Activated CD4-positive, alpha-beta T cell treated with anti-CD3 and anti-CD28 coated beads, Interleukin-2, amount 50 U/mL, for 16 hours (primary cell): ENCODE measurements around the gene SRGAP3.

Experiments
- DNase-seq: peaks from one replicate; pipeline ENCODE4 v3.0.0-alpha.2; 2020

Gene SRGAP3

DNA sequence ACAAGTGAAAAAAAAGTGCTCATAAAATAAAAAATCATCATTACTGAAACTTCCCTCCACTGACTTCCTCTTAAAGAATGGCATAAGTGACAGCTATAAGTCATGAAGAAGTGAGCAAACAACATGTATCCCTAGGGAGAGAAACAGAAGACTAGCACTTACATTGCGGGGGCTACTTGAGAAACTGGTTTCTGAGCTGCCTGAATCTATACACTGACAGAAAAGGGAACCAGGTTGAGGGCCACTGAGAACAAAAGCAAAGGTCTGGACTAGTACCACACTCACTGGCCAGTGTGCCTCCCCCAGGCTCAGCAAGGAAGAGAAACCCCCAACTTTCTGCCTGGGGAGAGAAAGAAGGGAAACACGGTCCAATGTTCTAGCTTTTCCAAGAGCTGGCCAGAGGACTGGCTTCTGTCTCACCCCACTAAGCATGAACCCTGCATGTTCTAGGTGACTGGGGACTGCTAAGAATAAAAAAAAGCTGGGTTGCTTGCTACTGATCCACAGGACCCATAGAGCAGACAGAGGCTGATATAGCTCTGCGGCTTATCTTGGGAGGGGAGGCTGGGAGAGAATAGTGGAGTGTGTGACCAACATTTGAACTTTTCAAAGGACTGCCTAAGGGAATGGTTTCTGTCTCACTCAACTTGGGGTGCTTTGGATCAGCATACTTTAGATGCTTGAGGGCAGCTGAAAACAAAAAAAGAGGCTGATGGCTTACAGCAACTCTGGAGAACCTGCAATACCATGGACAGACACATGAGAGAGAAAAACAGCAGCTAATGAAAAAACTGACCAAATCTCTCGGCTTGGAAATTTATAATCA is 294.3 kb downstream of the SRGAP3 start:
- no peak for DNase-seq

DNA sequence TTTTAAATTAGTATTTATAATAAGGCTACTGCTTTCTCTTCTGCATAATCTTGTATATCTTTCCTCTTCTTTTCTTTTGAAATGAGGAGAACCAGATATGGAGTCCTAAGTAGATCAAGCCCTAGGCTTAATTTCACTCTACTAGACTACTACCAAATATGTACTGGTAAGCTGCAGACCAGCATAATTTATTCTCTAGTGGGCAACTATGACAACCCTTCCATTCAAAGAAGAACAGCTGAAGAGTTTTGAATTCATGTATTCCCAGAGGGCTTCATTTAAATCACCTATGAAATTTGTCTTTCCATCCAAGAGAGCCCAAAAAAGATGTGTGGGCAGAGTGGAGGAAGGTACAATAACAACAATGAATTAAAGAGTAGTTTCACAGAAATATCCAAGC is 296.1 kb downstream of the SRGAP3 start:
- DNase-seq: no peak

DNA sequence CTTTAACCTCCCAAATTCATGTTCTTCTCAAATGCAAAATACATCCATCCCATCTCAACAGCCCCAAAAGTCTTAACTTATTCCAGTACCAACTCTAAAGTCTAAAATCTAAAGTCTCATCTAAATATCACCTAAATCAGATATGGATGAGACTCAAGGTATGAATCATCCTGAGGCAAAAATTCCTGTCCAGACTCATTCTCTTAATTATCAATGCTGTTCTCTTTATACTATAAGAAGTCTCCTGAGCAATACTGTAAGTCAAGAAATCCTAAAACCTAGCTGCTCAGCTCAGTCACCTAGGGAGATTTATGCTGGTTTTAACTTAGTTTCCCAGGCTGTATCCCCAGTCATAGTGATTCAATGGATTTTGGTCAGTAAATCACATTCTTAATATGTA is 297.3 kb downstream of the SRGAP3 start:
- DNase-seq: no peak

DNA sequence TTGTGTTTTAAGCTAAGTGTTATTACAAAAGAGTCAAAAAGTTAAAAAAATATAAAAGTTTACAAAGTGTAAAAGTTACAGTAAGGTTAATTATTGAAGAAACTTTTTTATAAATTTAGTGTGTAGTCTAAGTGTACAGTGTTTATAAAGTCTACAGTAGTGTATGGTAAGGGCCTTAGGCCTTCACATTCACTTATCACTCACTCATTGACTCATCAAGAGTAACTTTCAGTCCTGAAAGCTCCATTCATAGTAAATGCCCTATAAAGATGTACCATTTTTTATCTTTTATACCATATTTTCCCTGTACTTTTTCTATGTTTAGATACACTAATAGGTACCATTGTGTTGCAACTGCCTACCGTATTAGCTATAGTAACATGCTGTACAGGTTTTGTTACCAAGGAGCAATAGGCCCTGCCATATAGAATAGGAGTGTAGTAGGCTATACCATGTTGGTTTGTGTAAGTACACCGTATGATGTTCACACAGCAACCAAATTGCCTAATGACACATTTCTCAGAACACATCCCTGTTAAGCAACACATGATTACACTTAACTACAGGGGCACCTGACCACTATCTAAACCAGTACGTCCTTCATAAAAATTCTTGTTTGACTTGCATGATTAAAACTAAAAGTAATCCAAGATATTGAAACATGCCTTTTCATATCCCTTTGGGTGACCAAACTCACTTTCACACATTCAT is 303.4 kb downstream of the SRGAP3 start:
- DNase-seq: no peak

DNA sequence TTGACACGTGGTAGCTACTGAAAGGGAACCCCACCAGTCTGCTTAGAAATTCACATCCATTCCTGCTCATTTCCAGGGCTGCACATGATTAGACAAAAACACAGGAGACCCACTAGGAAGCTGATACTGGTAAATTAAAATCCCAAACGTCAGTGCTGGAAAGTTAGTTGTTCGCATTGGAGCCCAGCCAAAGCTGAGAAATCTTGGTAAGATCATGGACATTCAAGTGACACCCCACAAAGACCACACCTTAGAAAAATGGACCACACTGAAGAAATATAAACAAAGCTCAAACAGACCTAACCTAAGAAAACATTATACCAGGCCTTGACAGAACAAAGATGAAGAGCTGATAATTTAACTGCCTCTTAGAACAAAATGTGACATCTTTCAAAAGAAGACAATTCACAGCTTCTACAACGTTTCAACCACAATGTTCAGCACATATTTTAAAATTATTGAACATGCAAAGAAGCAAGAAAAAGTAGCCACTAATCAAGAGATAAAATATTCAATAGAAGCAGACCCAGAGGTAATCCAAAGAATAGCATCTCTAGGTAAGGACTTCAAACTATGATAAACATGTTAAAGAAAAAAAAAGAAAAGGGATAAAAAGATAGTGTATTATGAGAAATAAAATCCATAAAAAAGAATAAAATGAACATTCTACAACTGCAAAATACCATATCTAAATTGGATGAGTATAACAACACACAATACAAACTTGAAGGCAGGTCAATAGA is 306.5 kb downstream of the SRGAP3 start:
- DNase-seq: no peak

DNA sequence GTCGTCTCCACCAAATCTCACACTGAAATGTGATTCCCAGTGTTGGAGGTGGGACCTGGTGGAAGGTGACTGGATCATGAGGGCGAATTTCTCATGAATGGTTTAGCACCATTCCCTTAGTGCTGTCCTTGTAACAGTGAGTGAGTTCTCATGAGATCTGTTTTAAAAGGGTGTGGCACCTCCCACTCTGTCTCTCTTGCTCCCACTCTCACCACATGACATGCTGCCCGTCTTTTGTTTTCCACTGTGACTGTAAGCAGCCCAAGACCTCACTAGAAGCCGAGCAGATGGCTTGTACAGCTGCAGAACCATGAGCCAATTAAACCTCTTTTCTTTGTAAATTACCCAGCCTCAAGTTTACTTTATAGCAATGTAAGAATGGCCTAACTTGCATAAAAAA is 307.3 kb downstream of the SRGAP3 start:
- no peak for DNase-seq

DNA sequence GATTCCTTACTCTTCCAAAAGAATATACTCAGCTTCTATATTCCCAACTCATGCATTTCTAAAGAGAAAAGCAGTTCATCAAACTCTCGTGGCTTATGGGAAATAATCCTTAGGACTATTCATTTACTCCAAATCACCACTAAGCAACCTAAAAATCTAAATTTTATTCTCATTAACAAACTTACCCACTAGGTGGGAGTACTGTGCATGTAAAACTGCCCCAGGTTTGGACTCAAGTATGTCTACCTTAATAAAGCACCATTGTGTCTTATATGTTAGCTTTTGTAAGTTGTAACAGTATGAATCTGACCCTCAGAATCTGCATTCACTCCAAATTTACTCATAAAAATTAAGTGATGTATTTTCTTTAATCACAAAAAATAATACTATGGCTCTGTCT is 311.4 kb downstream of the SRGAP3 start:
- peak; percentile 9 for DNase-seq

DNA sequence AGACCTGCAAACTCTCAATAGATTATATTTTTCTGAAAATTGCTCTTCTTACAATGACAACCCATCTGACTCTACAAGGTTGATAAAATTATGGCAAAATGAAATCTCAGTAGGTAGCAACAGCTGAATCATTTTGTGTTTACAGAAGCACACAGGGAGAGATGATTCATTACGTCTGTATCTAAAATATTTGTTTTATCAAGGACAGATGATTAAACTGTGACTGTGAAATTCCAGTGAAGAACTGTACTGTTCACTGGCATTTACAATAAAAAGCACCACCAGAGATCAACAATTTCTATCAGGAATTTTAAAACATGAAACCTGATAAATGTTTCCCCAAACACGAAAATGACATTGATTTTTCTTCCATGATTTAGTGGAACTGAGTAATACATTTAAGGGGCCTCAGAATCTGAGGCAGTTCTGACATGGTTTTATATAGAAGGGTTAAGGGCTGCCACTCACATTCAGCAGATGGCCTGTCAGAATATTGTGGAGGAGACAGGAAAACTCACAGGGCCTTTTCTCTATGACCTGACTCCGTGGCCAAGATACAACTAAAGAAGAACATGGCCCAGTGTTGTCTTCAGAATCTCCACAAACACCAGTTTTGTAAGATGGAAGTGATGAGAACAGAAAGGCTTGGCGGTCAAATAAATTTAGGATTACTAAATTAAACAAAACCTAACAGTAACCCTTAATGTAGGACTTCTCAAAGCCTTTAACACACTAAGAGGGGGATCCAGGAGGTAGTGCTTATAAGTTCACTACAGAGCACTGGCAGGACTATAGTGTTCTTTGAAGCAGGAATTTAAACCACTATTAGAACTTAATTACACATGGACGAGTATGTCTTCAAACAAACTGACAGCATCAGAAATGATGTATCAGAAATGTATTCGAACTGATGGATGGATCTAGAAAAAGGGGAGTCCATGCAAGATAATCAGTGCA is 312.1 kb downstream of the SRGAP3 start:
- no peak for DNase-seq

DNA sequence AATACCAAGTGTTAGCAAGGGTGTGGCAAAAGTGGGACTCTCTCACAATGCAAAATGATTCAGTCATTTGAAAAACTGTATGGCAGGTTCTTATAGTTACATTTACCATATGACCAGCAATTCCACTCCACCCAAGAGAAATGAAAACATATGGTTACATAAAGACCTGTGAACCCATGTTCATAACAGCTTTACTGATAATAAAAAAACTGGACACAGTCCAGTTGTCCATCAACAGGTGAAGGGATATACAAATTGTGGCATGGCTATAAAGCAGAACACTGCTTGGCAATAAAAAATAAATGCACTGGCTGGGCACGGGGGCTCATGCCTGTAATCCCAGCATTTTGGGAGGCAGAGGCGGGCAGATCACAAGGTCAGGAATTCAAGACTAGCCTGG is 316.9 kb downstream of the SRGAP3 start:
- no peak for DNase-seq

DNA sequence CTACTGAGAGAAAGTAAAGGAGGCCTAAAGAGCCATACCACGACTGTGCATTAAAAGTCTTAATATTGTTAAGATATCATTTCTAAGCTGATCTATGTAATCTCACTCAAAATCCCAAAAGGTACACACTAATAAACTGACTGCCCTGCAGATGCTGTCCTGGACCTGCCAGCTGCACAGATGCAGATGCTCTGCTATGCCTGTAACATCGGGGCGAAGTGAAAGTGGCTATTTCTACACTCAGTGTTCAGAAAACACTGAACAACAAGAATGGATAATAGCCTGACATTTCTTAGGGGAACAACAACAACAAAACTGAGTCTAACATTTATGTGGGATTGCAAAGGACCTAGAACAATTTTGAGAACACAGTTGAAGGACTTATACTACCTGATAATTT is 318.1 kb downstream of the SRGAP3 start:
- DNase-seq: no peak
